Embryonic facial prominence (tissue), 1 donor: ENCODE data around the gene GREB1L.

Experiments
- DNase-seq: peaks from one replicate; pipeline ENCODE4 v3.0.0-alpha.2; 2016; ENCODE audit errors: extremely low spot score

The GREB1L gene

GRCh38 chr18:21559195-21559594 lies 317.2 kb downstream of the GREB1L start:
- DNase-seq: no peak

- DNase-seq: no peak
These were observed 329.7 kb downstream of the GREB1L start for GRCh38 chr18:21571772-21572171.
